Right lobe of liver (tissue), 6 donors: ENCODE measurements around the gene KCNQ1. TPM values are rescaled to one million over a fixed set of nuclear protein-coding genes. Genes with fewer than 3 reads are reported as not detected.

Source experiments
- ATAC-seq, 4 donors: fragments of 200-7000 bp; cut with Tn5 transposase; one replicate each; pipeline ENCODE4 v1.9.1; 2020; ENCODE audit warnings: mild to moderate bottlenecking in 4 of 4, moderate library complexity in 4 of 4
- DNase-seq, 3 donors: peaks; one replicate each; pipeline ENCODE4 v3.0.0-alpha.2; 2020
- H3K27ac ChIP-seq, 3 donors: fragments of 200-600 bp; one replicate each; pipeline ENCODE4 v1.8.0; 2022
- H3K27me3 ChIP-seq, 2 donors: fragments of 200-600 bp; one replicate each; pipeline ENCODE4 v1.8.0; 2022
- H3K36me3 ChIP-seq, 4 donors: fragments of 200-600 bp; sonication (generic) in 1 of 4; one replicate each; pipeline versions ENCODE4 v1.5.1 to v1.8.0; 2017 to 2022; ENCODE audit warnings: control low read depth in 1 of 4
- H3K4me1 ChIP-seq, 4 donors: fragments of 200-600 bp; sonication (generic) in 1 of 4; one replicate each; pipeline versions ENCODE4 v1.5.1 to v1.8.0; 2017 to 2022; ENCODE audit warnings: control low read depth in 1 of 4
- H3K4me3 ChIP-seq, 3 donors: fragments of 200-600 bp; one replicate each; pipeline ENCODE4 v1.8.0; 2022
- H3K9me3 ChIP-seq, 4 donors: fragments of 200-600 bp; sonication (generic) in 1 of 4; one replicate each; pipeline versions ENCODE4 v1.5.1 to v1.8.0; 2017 to 2022; ENCODE audit warnings: control low read depth in 1 of 4
- POLR2A ChIP-seq: fragments of 450-650 bp; IDR thresholded peaks from one replicate; pipeline ENCODE4 v1.6.1; 2017; ENCODE audit warnings: antibody characterized with exemption, mild to moderate bottlenecking
- WGBS: methylation state at CpG from one replicate; pipeline ENCODE4 v1.1.6; 2018; ENCODE audit warnings: low coverage, low lambda C conversion rate; ENCODE audit not compliant: insufficient coverage; ENCODE audit errors: missing lambda C conversion rate; 5-methylcytosine and 5-hydroxymethylcytosine counted together
- intact Hi-C, 2 donors: fragments of 100-400 bp; cut with DNase I; formaldehyde crosslinking; loops; one replicate each; pipeline versions ENCODE4 v1.11.2 to v1.14.1; 2022
- total RNA-seq, 6 experiments: library from RNA; depleted of rRNA in 2 of 6; stranded (reverse); fragments of >200 nt in 2 of 6; fragmentation: NEBNext Ultra II Directional in 3 of 6; extraction: Animal tissue kit (Norgen Biotek cat#: 25700) in 3 of 6; gene quantifications; one replicate each; pipeline versions ENCODE4 v1.1.0 to v1.2.4, GENCODE V29; 2016 to 2023
- TF ChIP-seq, protein P1 (sequence below), 4 donors: fragments of 200-600 bp in 3 of 4; fragments of 450-650 bp in 1 of 4; IDR thresholded peaks; one replicate each; pipeline versions ENCODE4 v1.5.1 to v1.8.0; 2016 to 2022; ENCODE audit warnings: antibody characterized with exemption in 4 of 4, mild to moderate bottlenecking in 2 of 4
- donor health status: DM: no; HTN: yes; CAD: no.
- donor health status: DM: no; HTN: no; CAD: no.
- donor health status: DM: no; HTN: no; CAD: no.
- donor health status: DM: no; HTN: yes; CAD: no.
- donor health status: DM: no; HTN: yes; CAD: no.

The KCNQ1 gene
- total RNA-seq, 6 experiments from 2014 or later: 0.61 to 2.4 (median 1.8) TPM

DNA sequence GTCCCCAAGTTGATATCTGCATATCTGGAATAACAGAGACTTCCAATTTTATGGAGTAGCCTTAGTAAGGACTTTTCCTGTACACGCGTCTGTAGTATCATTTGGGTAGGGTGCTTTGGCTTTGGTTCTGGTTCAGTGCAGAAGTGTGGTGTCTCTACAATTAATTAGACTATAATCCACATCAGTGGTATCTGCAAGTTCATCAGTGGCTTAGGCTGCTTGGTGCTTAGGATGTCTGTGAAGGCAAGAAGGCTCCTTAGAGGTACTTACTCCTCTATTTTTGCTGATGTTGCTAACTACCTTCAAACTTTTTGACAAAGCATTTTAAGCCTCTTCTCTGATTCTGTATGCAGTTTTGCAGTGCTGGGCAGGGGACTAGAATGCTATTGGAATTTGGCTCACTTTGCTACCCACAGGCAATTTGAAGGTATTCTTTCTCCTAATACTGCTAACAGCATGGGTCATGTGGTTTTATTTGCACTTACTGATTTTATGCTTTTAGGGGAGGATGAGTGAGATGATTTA lies 205.6 kb downstream of the KCNQ1 start:
- DNase-seq: no peak
- no peak overlapping the region for H3K4me3 ChIP-seq
- no peaks in the 10 kb centered on the region for H3K36me3 ChIP-seq
- TF ChIP-seq POLR2A: no peak
- TF ChIP-seq, protein P1, sequence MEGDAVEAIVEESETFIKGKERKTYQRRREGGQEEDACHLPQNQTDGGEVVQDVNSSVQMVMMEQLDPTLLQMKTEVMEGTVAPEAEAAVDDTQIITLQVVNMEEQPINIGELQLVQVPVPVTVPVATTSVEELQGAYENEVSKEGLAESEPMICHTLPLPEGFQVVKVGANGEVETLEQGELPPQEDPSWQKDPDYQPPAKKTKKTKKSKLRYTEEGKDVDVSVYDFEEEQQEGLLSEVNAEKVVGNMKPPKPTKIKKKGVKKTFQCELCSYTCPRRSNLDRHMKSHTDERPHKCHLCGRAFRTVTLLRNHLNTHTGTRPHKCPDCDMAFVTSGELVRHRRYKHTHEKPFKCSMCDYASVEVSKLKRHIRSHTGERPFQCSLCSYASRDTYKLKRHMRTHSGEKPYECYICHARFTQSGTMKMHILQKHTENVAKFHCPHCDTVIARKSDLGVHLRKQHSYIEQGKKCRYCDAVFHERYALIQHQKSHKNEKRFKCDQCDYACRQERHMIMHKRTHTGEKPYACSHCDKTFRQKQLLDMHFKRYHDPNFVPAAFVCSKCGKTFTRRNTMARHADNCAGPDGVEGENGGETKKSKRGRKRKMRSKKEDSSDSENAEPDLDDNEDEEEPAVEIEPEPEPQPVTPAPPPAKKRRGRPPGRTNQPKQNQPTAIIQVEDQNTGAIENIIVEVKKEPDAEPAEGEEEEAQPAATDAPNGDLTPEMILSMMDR (IDR thresholded peaks at IDR 0.05): no peak
- H3K9me3 ChIP-seq: peaks cover 0 to 22% (median 0%) of the 10 kb centered on the region in 4 donors
- intact Hi-C loops: no loop called here
- no peaks in the 10 kb centered on the region for H3K27me3 ChIP-seq
- H3K4me1 ChIP-seq: no peaks in the 10 kb centered on the region
- 80% methylated on average over 1 of the region's 2 CpGs for WGBS
- no peak overlapping the region for H3K27ac ChIP-seq
- no peak for ATAC-seq

- Histone ChIP-seq H3K9me3 (peaks cover 0 to 22% (median 0%) of the 10 kb centered on the region in 4 donors), H3K27me3 (no peaks in the 10 kb centered on the region), H3K4me1 (no peaks in the 10 kb centered on the region), H3K27ac (no peak overlapping the region), H3K4me3 (no peak overlapping the region), H3K36me3 (no peaks in the 10 kb centered on the region)
- ATAC-seq: no peak
- TF ChIP-seq, protein P1 (IDR thresholded peaks at IDR 0.05): no peak
- TF ChIP-seq POLR2A: no peak
- intact Hi-C loops: no loop called here
- 79% methylated on average over 3 of the region's 4 CpGs for WGBS
- no peak for DNase-seq
Measured at GRCh38 chr11:2651054-2651617, 206.3 kb downstream of the KCNQ1 start.

- ATAC-seq (no peak), DNase-seq (no peak)
- Histone ChIP-seq H3K27ac (no peak overlapping the region), H3K9me3 (peaks cover 0 to 22% (median 0%) of the 10 kb centered on the region in 4 donors), H3K27me3 (no peaks in the 10 kb centered on the region), H3K4me3 (no peak overlapping the region), H3K4me1 (no peaks in the 10 kb centered on the region), H3K36me3 (no peaks in the 10 kb centered on the region)
- intact Hi-C loops: no loop called here
- TF ChIP-seq POLR2A: no peak
- TF ChIP-seq, protein P1 (IDR thresholded peaks at IDR 0.05): no peak
- 92% methylated on average over 2 of the region's 7 CpGs for WGBS
Measured at GRCh38 chr11:2651826-2652271, 207.0 kb downstream of the KCNQ1 start.

- Histone ChIP-seq H3K27ac (no peak overlapping the region), H3K4me3 (no peak overlapping the region), H3K36me3 (no peaks in the 10 kb centered on the region), H3K4me1 (no peaks in the 10 kb centered on the region), H3K9me3 (peaks cover 0 to 22% (median 0%) of the 10 kb centered on the region in 4 donors), H3K27me3 (no peaks in the 10 kb centered on the region)
- TF ChIP-seq, protein P1 (IDR thresholded peaks at IDR 0.05): no peak
- no peak for TF ChIP-seq POLR2A
- 72% methylated on average over 9 of the region's 11 CpGs for WGBS
- intact Hi-C loops: no loop called here
- ATAC-seq (no peak), DNase-seq (no peak)
Measured at GRCh38 chr11:2652333-2653197, 207.8 kb downstream of the KCNQ1 start.
